ENCODE measurements around the gene CNOT3.
A peak's percentile ranks its signal among the peaks of the same experiment; 100 is the strongest.

CNOT3 gene

GRCh38 chr19:54121259-54121658, 16.3 kb upstream of the CNOT3 start:
- no peak for DNase-seq (ENCODE audit: low read depth)

- no peak for DNase-seq (ENCODE audit: low read depth)
Measured at GRCh38 chr19:54123682-54124081, 13.9 kb upstream of the CNOT3 start.

GRCh38 chr19:54124393-54124792, 13.2 kb upstream of the CNOT3 start:
- DNase-seq (ENCODE audit: low read depth): no peak

GRCh38 chr19:54125713-54126112, 11.8 kb upstream of the CNOT3 start:
- DNase-seq (ENCODE audit: low read depth): no peak

GRCh38 chr19:54127688-54128440, 9.7 kb upstream of the CNOT3 start:
- no peak for DNase-seq (ENCODE audit: low read depth)

- no peak for DNase-seq (ENCODE audit: low read depth)
Measured at GRCh38 chr19:54128441-54128725, 9.2 kb upstream of the CNOT3 start.

GRCh38 chr19:54128796-54129616, 8.6 kb upstream of the CNOT3 start:
- no peak for DNase-seq (ENCODE audit: low read depth)

GRCh38 chr19:54129617-54129996, 8.0 kb upstream of the CNOT3 start:
- no peak for DNase-seq (ENCODE audit: low read depth)

GRCh38 chr19:54133312-54133956, 4.1 kb upstream of the CNOT3 start:
- peak; percentile 10 for DNase-seq (ENCODE audit: low read depth)

- DNase-seq (ENCODE audit: low read depth): no peak
Measured at GRCh38 chr19:54133957-54134590, 3.5 kb upstream of the CNOT3 start.

GRCh38 chr19:54136086-54136863, 1.3 kb upstream of the CNOT3 start:
- peak; percentile 46 for DNase-seq (ENCODE audit: low read depth)

GRCh38 chr19:54136864-54137698, 481 bp upstream of the CNOT3 start:
- DNase-seq (ENCODE audit: low read depth): peak; percentile 100

- peak; percentile 28 for DNase-seq (ENCODE audit: low read depth)
Measured at GRCh38 chr19:54138489-54139256, 1.1 kb downstream of the CNOT3 start.

- DNase-seq (ENCODE audit: low read depth): no peak
Measured at GRCh38 chr19:54141356-54141755, 3.8 kb downstream of the CNOT3 start.

- no peak for DNase-seq (ENCODE audit: low read depth)
Measured at GRCh38 chr19:54142166-54142780, 4.7 kb downstream of the CNOT3 start.

GRCh38 chr19:54145541-54146158, 8.1 kb downstream of the CNOT3 start:
- DNase-seq (ENCODE audit: low read depth): no peak

- no peak for DNase-seq (ENCODE audit: low read depth)
Measured at GRCh38 chr19:54147676-54148075, 10.1 kb downstream of the CNOT3 start.

GRCh38 chr19:54148158-54148557, 10.6 kb downstream of the CNOT3 start:
- no peak for DNase-seq (ENCODE audit: low read depth)

All from ELR (cell line).